Astrocyte of the cerebellum (primary cell): ENCODE measurements around the gene FMN2.

Experiments
- DNase-seq: peaks from one replicate; pipeline ENCODE4 v3.0.0-alpha.2; 2011; ENCODE audit warnings: low read depth
- H3K4me3 ChIP-seq: 2 replicates; pipeline ENCODE4 v1.5.1; 2011; ENCODE audit warnings: mild to moderate bottlenecking, low read depth, low read length, moderate library complexity
- in situ Hi-C: cut with HindIII; loops from 2 replicates; pipeline ENCODE4 v1.10.0; 2017; ENCODE audit warnings: low sequenced_read_pairs
- TF ChIP-seq, protein P1 (sequence below): IDR thresholded peaks from 2 replicates; pipeline ENCODE4 v1.5.1; 2012; ENCODE audit warnings: low read length, low read depth, moderate library complexity, mild to moderate bottlenecking; ENCODE audit errors: missing control alignments

The FMN2 gene

DNA sequence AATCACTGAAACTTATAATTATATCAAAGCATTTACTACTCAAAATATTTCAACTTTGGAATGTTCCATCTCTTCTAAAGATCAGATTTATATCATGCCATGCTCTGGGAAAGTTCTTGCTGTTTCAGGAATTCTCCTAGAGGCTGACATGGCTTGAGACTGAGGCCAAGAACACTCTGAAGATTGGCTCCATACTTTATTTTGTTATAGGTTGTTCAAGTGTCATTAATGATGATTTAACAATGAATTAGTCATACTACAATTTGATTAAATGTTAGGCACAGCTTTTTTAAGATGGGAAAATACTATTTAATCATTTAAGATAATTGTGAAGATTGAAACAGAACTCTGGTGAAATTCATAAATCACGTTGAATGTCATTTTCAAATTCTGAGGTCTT lies 264.9 kb downstream of the FMN2 start:
- TF ChIP-seq, protein P1, sequence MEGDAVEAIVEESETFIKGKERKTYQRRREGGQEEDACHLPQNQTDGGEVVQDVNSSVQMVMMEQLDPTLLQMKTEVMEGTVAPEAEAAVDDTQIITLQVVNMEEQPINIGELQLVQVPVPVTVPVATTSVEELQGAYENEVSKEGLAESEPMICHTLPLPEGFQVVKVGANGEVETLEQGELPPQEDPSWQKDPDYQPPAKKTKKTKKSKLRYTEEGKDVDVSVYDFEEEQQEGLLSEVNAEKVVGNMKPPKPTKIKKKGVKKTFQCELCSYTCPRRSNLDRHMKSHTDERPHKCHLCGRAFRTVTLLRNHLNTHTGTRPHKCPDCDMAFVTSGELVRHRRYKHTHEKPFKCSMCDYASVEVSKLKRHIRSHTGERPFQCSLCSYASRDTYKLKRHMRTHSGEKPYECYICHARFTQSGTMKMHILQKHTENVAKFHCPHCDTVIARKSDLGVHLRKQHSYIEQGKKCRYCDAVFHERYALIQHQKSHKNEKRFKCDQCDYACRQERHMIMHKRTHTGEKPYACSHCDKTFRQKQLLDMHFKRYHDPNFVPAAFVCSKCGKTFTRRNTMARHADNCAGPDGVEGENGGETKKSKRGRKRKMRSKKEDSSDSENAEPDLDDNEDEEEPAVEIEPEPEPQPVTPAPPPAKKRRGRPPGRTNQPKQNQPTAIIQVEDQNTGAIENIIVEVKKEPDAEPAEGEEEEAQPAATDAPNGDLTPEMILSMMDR = no peak
- DNase-seq = no peak
- H3K4me3 ChIP-seq = no peak overlapping the region
- in situ Hi-C loops = no loop called here

DNA sequence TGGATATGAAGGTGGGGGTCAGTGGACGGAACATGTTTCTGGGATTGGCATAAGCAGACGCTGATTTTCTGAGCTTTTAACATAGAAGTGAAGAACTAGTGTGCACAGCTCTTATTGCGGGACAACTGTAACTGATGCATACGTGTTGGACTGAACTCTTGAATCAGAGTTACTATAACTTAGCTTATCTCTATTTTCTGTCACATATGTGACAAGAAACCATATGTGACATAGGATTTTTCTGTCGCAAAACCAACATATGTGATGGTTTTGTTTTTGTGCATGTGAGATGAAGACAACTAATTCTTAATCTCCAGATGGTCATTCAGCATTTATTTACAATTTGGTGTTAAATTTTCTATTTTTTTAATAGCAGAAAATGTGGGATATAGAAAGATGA lies 270.4 kb downstream of the FMN2 start:
- in situ Hi-C loops = no loop called here
- no peak for DNase-seq
- TF ChIP-seq, protein P1 = no peak
- H3K4me3 ChIP-seq = no peak overlapping the region

DNA sequence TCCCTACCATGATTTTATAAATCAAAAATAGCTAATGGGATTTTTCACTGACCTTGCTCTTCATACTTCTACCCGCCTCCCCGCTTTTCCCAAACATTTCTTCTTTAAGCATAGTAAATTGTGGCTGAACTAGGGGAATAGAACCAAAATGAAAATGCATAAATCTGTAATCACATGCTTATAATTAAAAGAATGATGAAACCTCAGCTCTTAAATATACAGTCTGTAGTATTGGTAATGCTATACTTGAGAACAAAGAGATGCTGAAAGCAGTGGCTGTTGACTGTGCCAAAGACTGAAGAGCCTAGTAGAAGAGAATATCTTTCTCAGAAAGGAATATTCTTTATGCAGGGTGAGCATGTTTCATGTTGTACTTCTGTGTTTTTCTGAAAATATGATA lies 271.1 kb downstream of the FMN2 start:
- in situ Hi-C loops = no loop called here
- no peak for DNase-seq
- TF ChIP-seq, protein P1 = no peak
- H3K4me3 ChIP-seq = no peak overlapping the region

DNA sequence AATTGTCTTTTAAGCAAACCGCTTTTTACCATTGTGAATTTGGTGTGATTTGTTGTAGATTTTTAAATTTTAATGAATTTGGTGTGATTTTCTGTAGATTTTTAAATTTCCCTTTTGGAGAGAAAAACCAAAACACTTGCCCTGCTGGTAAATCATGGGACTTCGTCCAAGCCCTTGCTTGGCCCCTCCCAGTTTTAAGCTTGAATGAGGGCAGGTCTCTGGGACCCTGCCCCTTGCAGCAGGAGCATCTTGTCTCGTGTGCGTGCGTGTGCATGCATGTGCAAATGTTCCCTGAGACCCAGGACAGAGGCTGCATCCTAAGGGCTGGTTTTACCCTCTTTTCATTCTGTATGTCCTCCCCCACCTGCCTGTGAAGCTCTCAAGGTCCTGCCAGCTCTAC lies 271.6 kb downstream of the FMN2 start:
- no peak overlapping the region for H3K4me3 ChIP-seq
- TF ChIP-seq, protein P1 = no peak
- DNase-seq = no peak
- in situ Hi-C loops = no loop called here

DNA sequence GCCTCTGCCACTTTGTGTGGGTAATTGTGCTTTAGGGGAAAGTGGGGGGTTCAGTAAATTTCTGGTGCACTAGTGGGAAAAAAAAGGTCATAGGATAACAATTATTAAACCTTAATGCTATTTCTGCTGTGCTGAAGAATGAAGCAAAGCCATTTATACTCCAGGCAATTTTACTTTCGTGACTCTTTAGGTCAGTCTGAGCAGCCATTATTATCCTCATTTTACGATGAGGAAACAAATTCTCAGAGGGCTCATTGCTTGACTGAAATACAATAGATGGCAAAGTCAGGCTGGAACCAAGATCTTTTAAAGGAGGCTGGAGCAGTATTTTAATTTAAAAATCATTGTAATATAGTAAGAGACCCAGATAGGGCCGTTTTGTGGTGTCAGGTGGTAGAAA lies 272.2 kb downstream of the FMN2 start:
- in situ Hi-C loops = no loop called here
- no peak for DNase-seq
- no peak overlapping the region for H3K4me3 ChIP-seq
- TF ChIP-seq, protein P1 = no peak

DNA sequence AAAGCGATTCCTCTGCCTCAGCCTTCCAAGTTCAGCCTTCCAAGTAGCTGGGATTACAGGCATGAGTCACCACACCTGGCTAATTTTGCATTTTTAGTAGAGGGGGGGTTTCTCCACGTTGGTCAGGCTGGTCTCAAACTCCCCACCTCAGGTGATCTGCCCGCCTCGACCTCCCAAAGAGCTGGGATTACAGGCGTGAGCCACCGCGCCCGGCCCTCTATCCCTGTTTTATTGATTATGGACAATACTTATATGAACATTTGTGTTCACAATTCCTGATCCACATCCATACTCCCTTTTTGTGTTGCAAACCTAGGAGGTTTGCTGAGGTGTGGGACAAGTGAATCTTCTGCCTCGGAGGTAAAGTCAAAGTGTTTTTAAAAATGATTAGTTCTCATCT lies 275.0 kb downstream of the FMN2 start:
- in situ Hi-C loops = no loop called here
- DNase-seq = no peak
- H3K4me3 ChIP-seq = no peak overlapping the region
- TF ChIP-seq, protein P1 = no peak

DNA sequence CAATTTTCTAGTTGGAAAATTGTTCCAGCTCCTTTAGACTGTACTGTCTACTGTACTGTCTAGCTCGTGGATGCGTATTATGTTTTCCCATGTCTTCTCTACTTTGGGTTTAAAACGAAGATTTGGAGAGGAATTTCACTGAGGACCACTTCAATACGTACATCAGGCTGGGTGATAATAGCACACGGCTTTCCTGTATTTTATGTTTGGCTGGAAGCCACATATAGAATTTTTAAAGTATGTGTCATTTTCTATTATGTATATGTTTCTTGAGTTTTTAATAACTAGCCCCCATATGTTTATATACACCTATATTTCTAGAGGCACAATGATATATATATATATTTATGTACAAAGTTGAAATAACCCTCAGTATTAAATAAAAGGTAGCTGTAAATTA lies 293.9 kb downstream of the FMN2 start:
- no peak for DNase-seq
- TF ChIP-seq, protein P1 = no peak
- no peak overlapping the region for H3K4me3 ChIP-seq
- in situ Hi-C loops = no loop called here
